SH-SY5Y (cell line): ENCODE measurements around the gene WIZ.

ENCODE experiments used
- GATA2 ChIP-seq: IDR thresholded peaks from 2 replicates; pipeline ENCODE4 v1.6.1; 2011; ENCODE audit warnings: mild to moderate bottlenecking, low read depth, low read length
- GATA3 ChIP-seq: IDR thresholded peaks from 2 replicates; pipeline ENCODE4 v1.6.1; 2011; ENCODE audit warnings: low read depth, mild to moderate bottlenecking, low read length, moderate library complexity

DNA sequence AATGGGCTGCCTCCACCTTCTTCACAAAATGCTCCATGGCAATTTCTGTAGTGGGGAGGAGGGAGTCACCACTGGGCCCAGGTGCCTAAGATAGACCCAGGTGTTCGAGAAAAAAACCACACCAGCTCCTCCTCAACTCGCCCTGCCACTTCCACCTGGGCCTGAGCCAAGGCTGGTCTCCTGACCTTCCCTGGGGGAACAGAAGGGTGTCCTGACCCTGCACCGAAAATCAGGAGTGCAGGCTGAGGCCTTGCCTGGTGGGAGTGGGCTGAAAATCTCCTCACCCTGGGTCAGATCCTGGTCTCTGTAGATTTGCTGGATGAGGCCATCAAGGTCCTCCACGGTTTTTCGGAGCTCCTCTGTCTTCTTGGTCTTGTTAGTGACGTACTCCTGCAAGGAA is 52.5 kb downstream of the WIZ start:
- TF ChIP-seq GATA2 = no peak
- TF ChIP-seq GATA3 = no peak
